Gastrocnemius medialis (tissue), 4 donors: ENCODE measurements around the gene LRRFIP1. TPM values are rescaled to one million over a fixed set of nuclear protein-coding genes. Genes with fewer than 3 reads are reported as not detected.

Source experiments
- ATAC-seq, 2 donors: fragments of 150-250 bp; one replicate each; pipeline ENCODE4 v1.9.1; 2016
- DNase-seq, 2 donors: peaks; one replicate each; pipeline ENCODE4 v3.0.0-alpha.2; 2019
- H3K27ac ChIP-seq, 4 donors: fragments of 200-600 bp; sonication (generic); 1 replicate in 1 of 4; 2 replicates in 3 of 4; pipeline ENCODE4 v1.5.1; 2016 to 2018; ENCODE audit warnings: mild to moderate bottlenecking in 2 of 4, moderate library complexity in 1 of 4
- H3K27me3 ChIP-seq, 3 donors: fragments of 200-600 bp; sonication (generic) in 2 of 3; 1 replicate in 1 of 3; 2 replicates in 2 of 3; pipeline versions ENCODE4 v1.5.1 to v1.6.0; 2016 to 2019; ENCODE audit warnings: mild to moderate bottlenecking in 1 of 3, moderate library complexity in 1 of 3
- H3K36me3 ChIP-seq, 2 donors: fragments of 200-600 bp; sonication (generic) in 1 of 2; one replicate each; pipeline ENCODE4 v1.5.1; 2017 to 2018
- H3K4me1 ChIP-seq, 2 donors: fragments of 200-600 bp; sonication (generic) in 1 of 2; one replicate each; pipeline ENCODE4 v1.5.1; 2016 to 2017; ENCODE audit warnings: mild to moderate bottlenecking in 2 of 2
- H3K4me3 ChIP-seq, 4 donors: fragments of 200-600 bp; sonication (generic) in 3 of 4; 1 replicate in 1 of 4; 2 replicates in 3 of 4; pipeline ENCODE4 v1.5.1; 2016 to 2019; ENCODE audit warnings: mild to moderate bottlenecking in 2 of 4
- H3K9me3 ChIP-seq, 3 donors: fragments of 200-600 bp; sonication (generic) in 2 of 3; 1 replicate in 1 of 3; 2 replicates in 2 of 3; pipeline ENCODE4 v1.5.1; 2016 to 2019
- CTCF ChIP-seq, 5 experiments: fragments of 450-650 bp in 3 of 5; fragments of 200-600 bp in 2 of 5; sonication (generic) in 2 of 5; IDR thresholded peaks in 4 of 5; conservative IDR thresholded peaks in 1 of 5; 1 replicate in 4 of 5; 2 replicates in 1 of 5; pipeline ENCODE4 v1.5.1; 2016 to 2019; ENCODE audit warnings: antibody characterized with exemption in 5 of 5, mild to moderate bottlenecking in 3 of 5, moderate library complexity in 3 of 5
- POLR2A ChIP-seq, 2 donors: fragments of 450-650 bp; IDR thresholded peaks; one replicate each; pipeline ENCODE4 v1.6.1; 2017; ENCODE audit warnings: antibody characterized with exemption in 2 of 2, mild to moderate bottlenecking in 2 of 2, moderate library complexity in 2 of 2
- in situ Hi-C, 4 donors: fragments of 200-750 bp; cut with MboI; loops; one replicate each; pipeline versions ENCODE4 v1.15.0 to v1.8.0; 2017; ENCODE audit warnings: low sequenced_read_pairs in 4 of 4
- intact Hi-C: fragments of 100-400 bp; cut with DNase I; formaldehyde crosslinking; loops from one replicate; pipeline ENCODE4 v1.15.1; 2023; ENCODE audit warnings: low total_unique reads
- total RNA-seq, 4 donors: library from RNA; depleted of rRNA; stranded (reverse); fragments of >200 nt; gene quantifications; one replicate each; pipeline versions ENCODE4 v1.1.0 to v1.2.3, GENCODE V29; 2016

LRRFIP1 gene
- total RNA-seq, 4 donors from 2014 or later: 37.9 to 74.1 (median 54.0) TPM

GRCh38 chr2:237661799-237662328 is 34.5 kb downstream of the LRRFIP1 start:
- no peaks in the 10 kb centered on the region for H3K27me3 ChIP-seq
- no peak for TF ChIP-seq POLR2A (IDR thresholded peaks at IDR 0.05)
- TF ChIP-seq CTCF (IDR thresholded peaks at IDR 0.05 in 4 of 5, conservative IDR thresholded peaks at IDR 0.05 in 1 of 5): no peak
- no peak for DNase-seq
- intact Hi-C loops: loop anchor here (10.0 kb wide), 1 partner anchor 147 kb away; no protein-coding TSS in a partner anchor
- in situ Hi-C loops: no loop called here
- H3K4me1 ChIP-seq: peaks cover 32 to 36% of the 10 kb centered on the region in 2 donors
- H3K27ac ChIP-seq: peak overlapping the region; percentile 75 to 88 (median 84)
- H3K9me3 ChIP-seq: no peaks in the 10 kb centered on the region
- no peak overlapping the region for H3K4me3 ChIP-seq
- ATAC-seq: peak; percentile 15 to 31
- no peaks in the 10 kb centered on the region for H3K36me3 ChIP-seq

GRCh38 chr2:237662671-237663093 is 35.3 kb downstream of the LRRFIP1 start:
- H3K4me1 ChIP-seq: peaks cover 32 to 36% of the 10 kb centered on the region in 2 donors
- TF ChIP-seq CTCF (IDR thresholded peaks at IDR 0.05 in 4 of 5, conservative IDR thresholded peaks at IDR 0.05 in 1 of 5) (peak in 1 of 5 experiments; percentile 18), POLR2A (IDR thresholded peaks at IDR 0.05) (no peak)
- H3K27me3 ChIP-seq: no peaks in the 10 kb centered on the region
- in situ Hi-C loops (no loop called here), intact Hi-C loops (loop anchor here (10.0 kb wide), 1 partner anchor 148 kb away; no protein-coding TSS in a partner anchor)
- no peaks in the 10 kb centered on the region for H3K9me3 ChIP-seq
- DNase-seq (peak; percentile 84 to 92), ATAC-seq (peak; percentile 88 to 93)
- H3K27ac ChIP-seq: peak overlapping the region; percentile 75 to 88 (median 84)
- peak overlapping the region in 2 of 4 donors; percentile 0 to 23 for H3K4me3 ChIP-seq
- no peaks in the 10 kb centered on the region for H3K36me3 ChIP-seq

- H3K4me3 ChIP-seq: no peak overlapping the region
- in situ Hi-C loops: no loop called here
- DNase-seq (no peak), ATAC-seq (peak; percentile 8 to 16)
- TF ChIP-seq POLR2A (IDR thresholded peaks at IDR 0.05) (no peak), CTCF (IDR thresholded peaks at IDR 0.05 in 4 of 5, conservative IDR thresholded peaks at IDR 0.05 in 1 of 5) (no peak)
- intact Hi-C loops: loop anchor here (10.0 kb wide), 1 partner anchor 149 kb away; no protein-coding TSS in a partner anchor
- H3K27ac ChIP-seq: peak overlapping the region; percentile 75 to 88 (median 84)
- H3K36me3 ChIP-seq: no peaks in the 10 kb centered on the region
- H3K4me1 ChIP-seq: peaks cover 35 to 38% of the 10 kb centered on the region in 2 donors
- no peaks in the 10 kb centered on the region for H3K9me3 ChIP-seq
- no peaks in the 10 kb centered on the region for H3K27me3 ChIP-seq
Measured at GRCh38 chr2:237663517-237664110, 36.2 kb downstream of the LRRFIP1 start.

- peak overlapping the region; percentile 75 to 88 (median 84) for H3K27ac ChIP-seq
- no peaks in the 10 kb centered on the region for H3K36me3 ChIP-seq
- peaks cover 40 to 42% of the 10 kb centered on the region in 2 donors for H3K4me1 ChIP-seq
- intact Hi-C loops: loop anchor here (10.0 kb wide), 1 partner anchor 149 kb away; no protein-coding TSS in a partner anchor
- H3K4me3 ChIP-seq: no peak overlapping the region
- no peaks in the 10 kb centered on the region for H3K9me3 ChIP-seq
- no peak for TF ChIP-seq POLR2A (IDR thresholded peaks at IDR 0.05)
- no peak for TF ChIP-seq CTCF (IDR thresholded peaks at IDR 0.05 in 4 of 5, conservative IDR thresholded peaks at IDR 0.05 in 1 of 5)
- peak in 1 of 2 donors; percentile 57 for DNase-seq
- no peaks in the 10 kb centered on the region for H3K27me3 ChIP-seq
- ATAC-seq: peak; percentile 10 to 14
- in situ Hi-C loops: no loop called here
Measured at GRCh38 chr2:237664151-237664550, 36.8 kb downstream of the LRRFIP1 start.
